ENCODE measurements around the gene TEX51.
A peak's percentile ranks its signal among the peaks of the same experiment; 100 is the strongest.

Gene TEX51

GRCh38 chr2:126884861-126885750, 13.6 kb upstream of the TEX51 start:
- peaks cover 8% of the 10 kb centered on the region for H3K4me1 ChIP-seq (ENCODE audit: control insufficient read depth, insufficient read depth, low read length)
- no peaks in the 10 kb centered on the region for H3K36me3 ChIP-seq (ENCODE audit: control insufficient read depth in 2 of 2, insufficient read depth in 2 of 2, low read length in 2 of 2)
- H3K27ac ChIP-seq (ENCODE audit: low read length) = no peak overlapping the region
- H3K9ac ChIP-seq (ENCODE audit: low read length in 2 of 2) = no peak overlapping the region
- no peaks in the 10 kb centered on the region for H3K9me3 ChIP-seq (ENCODE audit: control insufficient read depth in 2 of 2, low read length in 2 of 2)
- no peak overlapping the region for H3K4me3 ChIP-seq (ENCODE audit: low read length in 2 of 2)
- peaks cover 0 to 2% of the 10 kb centered on the region in 2 donors for H3K27me3 ChIP-seq (ENCODE audit: control insufficient read depth in 1 of 2, insufficient read depth in 2 of 2, low read length in 2 of 2)

GRCh38 chr2:126885751-126886210, 12.9 kb upstream of the TEX51 start:
- no peaks in the 10 kb centered on the region for H3K36me3 ChIP-seq (ENCODE audit: control insufficient read depth in 2 of 2, insufficient read depth in 2 of 2, low read length in 2 of 2)
- H3K4me1 ChIP-seq (ENCODE audit: control insufficient read depth, insufficient read depth, low read length) = peaks cover 8% of the 10 kb centered on the region
- H3K27me3 ChIP-seq (ENCODE audit: control insufficient read depth in 1 of 2, insufficient read depth in 2 of 2, low read length in 2 of 2) = peaks cover 0 to 2% of the 10 kb centered on the region in 2 donors
- H3K9me3 ChIP-seq (ENCODE audit: control insufficient read depth in 2 of 2, low read length in 2 of 2) = no peaks in the 10 kb centered on the region
- no peak overlapping the region for H3K9ac ChIP-seq (ENCODE audit: low read length in 2 of 2)
- peak overlapping the region in 1 of 2 donors; percentile 70 for H3K4me3 ChIP-seq (ENCODE audit: low read length in 2 of 2)
- H3K27ac ChIP-seq (ENCODE audit: low read length) = no peak overlapping the region

- Histone ChIP-seq H3K9me3 (ENCODE audit: control insufficient read depth in 2 of 2, low read length in 2 of 2) (no peaks in the 10 kb centered on the region), H3K27me3 (ENCODE audit: control insufficient read depth in 1 of 2, insufficient read depth in 2 of 2, low read length in 2 of 2) (peaks cover 0 to 2% of the 10 kb centered on the region in 2 donors), H3K4me1 (ENCODE audit: control insufficient read depth, insufficient read depth, low read length) (peaks cover 8% of the 10 kb centered on the region), H3K27ac (ENCODE audit: low read length) (no peak overlapping the region), H3K4me3 (ENCODE audit: low read length in 2 of 2) (peak overlapping the region in 1 of 2 donors; percentile 70), H3K36me3 (ENCODE audit: control insufficient read depth in 2 of 2, insufficient read depth in 2 of 2, low read length in 2 of 2) (no peaks in the 10 kb centered on the region), H3K9ac (ENCODE audit: low read length in 2 of 2) (no peak overlapping the region)
Observed at GRCh38 chr2:126886211-126886915, 12.3 kb upstream of the TEX51 start.

- H3K27ac ChIP-seq (ENCODE audit: low read length) = no peak overlapping the region
- H3K4me1 ChIP-seq (ENCODE audit: control insufficient read depth, insufficient read depth, low read length) = peaks cover 8% of the 10 kb centered on the region
- H3K27me3 ChIP-seq (ENCODE audit: control insufficient read depth in 1 of 2, insufficient read depth in 2 of 2, low read length in 2 of 2) = peaks cover 0 to 2% of the 10 kb centered on the region in 2 donors
- no peak overlapping the region for H3K4me3 ChIP-seq (ENCODE audit: low read length in 2 of 2)
- H3K9me3 ChIP-seq (ENCODE audit: control insufficient read depth in 2 of 2, low read length in 2 of 2) = no peaks in the 10 kb centered on the region
- H3K9ac ChIP-seq (ENCODE audit: low read length in 2 of 2) = no peak overlapping the region
- H3K36me3 ChIP-seq (ENCODE audit: control insufficient read depth in 2 of 2, insufficient read depth in 2 of 2, low read length in 2 of 2) = no peaks in the 10 kb centered on the region
Observed at GRCh38 chr2:126886916-126887280, 11.8 kb upstream of the TEX51 start.

GRCh38 chr2:126887506-126887905, 11.2 kb upstream of the TEX51 start:
- Histone ChIP-seq H3K4me1 (ENCODE audit: control insufficient read depth, insufficient read depth, low read length) (peaks cover 8% of the 10 kb centered on the region), H3K4me3 (ENCODE audit: low read length in 2 of 2) (no peak overlapping the region), H3K9ac (ENCODE audit: low read length in 2 of 2) (no peak overlapping the region), H3K36me3 (ENCODE audit: control insufficient read depth in 2 of 2, insufficient read depth in 2 of 2, low read length in 2 of 2) (no peaks in the 10 kb centered on the region), H3K27me3 (ENCODE audit: control insufficient read depth in 1 of 2, insufficient read depth in 2 of 2, low read length in 2 of 2) (peaks cover 0 to 2% of the 10 kb centered on the region in 2 donors), H3K27ac (ENCODE audit: low read length) (no peak overlapping the region), H3K9me3 (ENCODE audit: control insufficient read depth in 2 of 2, low read length in 2 of 2) (no peaks in the 10 kb centered on the region)

- Histone ChIP-seq H3K4me1 (ENCODE audit: control insufficient read depth, insufficient read depth, low read length) (peaks cover 8% of the 10 kb centered on the region), H3K36me3 (ENCODE audit: control insufficient read depth in 2 of 2, insufficient read depth in 2 of 2, low read length in 2 of 2) (no peaks in the 10 kb centered on the region), H3K27ac (ENCODE audit: low read length) (no peak overlapping the region), H3K4me3 (ENCODE audit: low read length in 2 of 2) (no peak overlapping the region), H3K9me3 (ENCODE audit: control insufficient read depth in 2 of 2, low read length in 2 of 2) (no peaks in the 10 kb centered on the region), H3K9ac (ENCODE audit: low read length in 2 of 2) (no peak overlapping the region), H3K27me3 (ENCODE audit: control insufficient read depth in 1 of 2, insufficient read depth in 2 of 2, low read length in 2 of 2) (peaks cover 0 to 2% of the 10 kb centered on the region in 2 donors)
Observed at GRCh38 chr2:126888046-126888445, 10.6 kb upstream of the TEX51 start.

- Histone ChIP-seq H3K4me1 (ENCODE audit: control insufficient read depth, insufficient read depth, low read length) (peaks cover 8% of the 10 kb centered on the region), H3K4me3 (ENCODE audit: low read length in 2 of 2) (no peak overlapping the region), H3K27me3 (ENCODE audit: control insufficient read depth in 1 of 2, insufficient read depth in 2 of 2, low read length in 2 of 2) (peaks cover 0 to 2% of the 10 kb centered on the region in 2 donors), H3K27ac (ENCODE audit: low read length) (no peak overlapping the region), H3K9me3 (ENCODE audit: control insufficient read depth in 2 of 2, low read length in 2 of 2) (no peaks in the 10 kb centered on the region), H3K36me3 (ENCODE audit: control insufficient read depth in 2 of 2, insufficient read depth in 2 of 2, low read length in 2 of 2) (no peaks in the 10 kb centered on the region), H3K9ac (ENCODE audit: low read length in 2 of 2) (no peak overlapping the region)
Observed at GRCh38 chr2:126889071-126889470, 9.6 kb upstream of the TEX51 start.

- H3K4me1 ChIP-seq (ENCODE audit: control insufficient read depth, insufficient read depth, low read length) = peaks cover 8% of the 10 kb centered on the region
- H3K27ac ChIP-seq (ENCODE audit: low read length) = no peak overlapping the region
- no peak overlapping the region for H3K4me3 ChIP-seq (ENCODE audit: low read length in 2 of 2)
- H3K9ac ChIP-seq (ENCODE audit: low read length in 2 of 2) = no peak overlapping the region
- no peaks in the 10 kb centered on the region for H3K9me3 ChIP-seq (ENCODE audit: control insufficient read depth in 2 of 2, low read length in 2 of 2)
- peaks cover 0 to 2% of the 10 kb centered on the region in 2 donors for H3K27me3 ChIP-seq (ENCODE audit: control insufficient read depth in 1 of 2, insufficient read depth in 2 of 2, low read length in 2 of 2)
- H3K36me3 ChIP-seq (ENCODE audit: control insufficient read depth in 2 of 2, insufficient read depth in 2 of 2, low read length in 2 of 2) = no peaks in the 10 kb centered on the region
Observed at GRCh38 chr2:126889496-126890135, 9.1 kb upstream of the TEX51 start.

GRCh38 chr2:126890136-126890510, 8.6 kb upstream of the TEX51 start:
- H3K27me3 ChIP-seq (ENCODE audit: control insufficient read depth in 1 of 2, insufficient read depth in 2 of 2, low read length in 2 of 2) = peaks cover 0 to 2% of the 10 kb centered on the region in 2 donors
- H3K9me3 ChIP-seq (ENCODE audit: control insufficient read depth in 2 of 2, low read length in 2 of 2) = no peaks in the 10 kb centered on the region
- no peaks in the 10 kb centered on the region for H3K36me3 ChIP-seq (ENCODE audit: control insufficient read depth in 2 of 2, insufficient read depth in 2 of 2, low read length in 2 of 2)
- H3K27ac ChIP-seq (ENCODE audit: low read length) = no peak overlapping the region
- H3K4me3 ChIP-seq (ENCODE audit: low read length in 2 of 2) = no peak overlapping the region
- H3K9ac ChIP-seq (ENCODE audit: low read length in 2 of 2) = no peak overlapping the region
- H3K4me1 ChIP-seq (ENCODE audit: control insufficient read depth, insufficient read depth, low read length) = peaks cover 8% of the 10 kb centered on the region

GRCh38 chr2:126890551-126891450, 7.9 kb upstream of the TEX51 start:
- Histone ChIP-seq H3K4me1 (ENCODE audit: control insufficient read depth, insufficient read depth, low read length) (peaks cover 8% of the 10 kb centered on the region), H3K9ac (ENCODE audit: low read length in 2 of 2) (no peak overlapping the region), H3K27me3 (ENCODE audit: control insufficient read depth in 1 of 2, insufficient read depth in 2 of 2, low read length in 2 of 2) (peaks cover 0 to 2% of the 10 kb centered on the region in 2 donors), H3K27ac (ENCODE audit: low read length) (no peak overlapping the region), H3K4me3 (ENCODE audit: low read length in 2 of 2) (no peak overlapping the region), H3K9me3 (ENCODE audit: control insufficient read depth in 2 of 2, low read length in 2 of 2) (no peaks in the 10 kb centered on the region), H3K36me3 (ENCODE audit: control insufficient read depth in 2 of 2, insufficient read depth in 2 of 2, low read length in 2 of 2) (no peaks in the 10 kb centered on the region)

Data from stomach smooth muscle (tissue), 2 donors.